ENCODE results near the gene RNF152. TPM values are rescaled to one million over a fixed set of nuclear protein-coding genes. Genes with fewer than 3 reads are reported as not detected.

RNF152 gene
- total RNA-seq, 4 donors from 2014 or later: 4.6 to 14.3 (median 7.7) TPM

DNA sequence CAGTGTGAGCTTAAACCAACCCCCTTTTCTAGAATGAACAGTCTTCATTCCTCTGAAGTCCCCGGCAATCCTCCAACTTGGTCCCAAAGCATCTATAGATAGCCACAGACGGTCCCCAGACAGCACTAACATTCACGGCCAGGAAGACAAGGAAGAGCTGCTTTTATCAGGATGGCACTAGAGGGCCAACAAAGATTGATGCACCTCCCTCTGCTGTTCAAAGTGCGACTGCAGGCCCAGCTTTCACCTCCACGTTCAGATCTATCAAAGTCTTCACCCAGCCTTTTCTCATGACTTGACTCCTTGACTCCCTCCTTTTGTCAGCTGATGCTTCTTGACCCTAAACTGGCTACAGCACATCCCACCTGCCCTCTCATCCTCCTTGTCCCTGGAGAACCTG, 54.3 kb downstream of the RNF152 start:
- Histone ChIP-seq H3K4me3 (no peak overlapping the region), H3K36me3 (no peaks in the 10 kb centered on the region), H3K4me1 (peaks cover 0 to 5% (median 0%) of the 10 kb centered on the region in 4 donors), H3K27me3 (no peaks in the 10 kb centered on the region), H3K9me3 (no peaks in the 10 kb centered on the region), H3K27ac (replicated peaks in 1 of 4) (no peak overlapping the region)
- TF ChIP-seq POLR2AphosphoS5 (IDR thresholded peaks at IDR 0.05) (no peak), POLR2A (IDR thresholded peaks at IDR 0.05; ENCODE audit: low read depth) (no peak)
- TF ChIP-seq, protein P1, sequence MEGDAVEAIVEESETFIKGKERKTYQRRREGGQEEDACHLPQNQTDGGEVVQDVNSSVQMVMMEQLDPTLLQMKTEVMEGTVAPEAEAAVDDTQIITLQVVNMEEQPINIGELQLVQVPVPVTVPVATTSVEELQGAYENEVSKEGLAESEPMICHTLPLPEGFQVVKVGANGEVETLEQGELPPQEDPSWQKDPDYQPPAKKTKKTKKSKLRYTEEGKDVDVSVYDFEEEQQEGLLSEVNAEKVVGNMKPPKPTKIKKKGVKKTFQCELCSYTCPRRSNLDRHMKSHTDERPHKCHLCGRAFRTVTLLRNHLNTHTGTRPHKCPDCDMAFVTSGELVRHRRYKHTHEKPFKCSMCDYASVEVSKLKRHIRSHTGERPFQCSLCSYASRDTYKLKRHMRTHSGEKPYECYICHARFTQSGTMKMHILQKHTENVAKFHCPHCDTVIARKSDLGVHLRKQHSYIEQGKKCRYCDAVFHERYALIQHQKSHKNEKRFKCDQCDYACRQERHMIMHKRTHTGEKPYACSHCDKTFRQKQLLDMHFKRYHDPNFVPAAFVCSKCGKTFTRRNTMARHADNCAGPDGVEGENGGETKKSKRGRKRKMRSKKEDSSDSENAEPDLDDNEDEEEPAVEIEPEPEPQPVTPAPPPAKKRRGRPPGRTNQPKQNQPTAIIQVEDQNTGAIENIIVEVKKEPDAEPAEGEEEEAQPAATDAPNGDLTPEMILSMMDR (IDR thresholded peaks at IDR 0.05): no peak
- intact Hi-C loops (cut with DNase I): no loop called here
- WGBS: 78% methylated on average over 5 of the region's 5 CpGs
- DNase-seq (ENCODE audit: extremely low spot score): no peak

DNA sequence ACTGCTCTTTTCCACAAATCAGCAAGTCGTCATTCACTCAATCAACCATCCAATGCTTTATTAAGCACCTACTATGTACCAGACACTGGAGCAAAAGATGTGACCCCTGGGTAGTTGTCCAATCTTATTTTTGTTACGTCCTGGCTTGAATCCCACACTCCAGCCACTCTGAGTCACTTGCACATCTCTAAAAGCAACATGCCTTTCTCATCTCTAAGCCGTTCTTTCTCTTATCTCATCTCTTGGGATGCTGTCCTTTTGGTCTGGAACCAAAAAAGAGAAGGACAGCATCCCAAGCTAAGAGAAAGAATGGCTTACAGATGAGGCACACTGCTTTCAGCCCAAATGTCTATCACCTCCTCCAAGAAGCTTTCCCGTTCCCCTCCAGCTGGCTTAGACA, 58.8 kb downstream of the RNF152 start:
- intact Hi-C loops (cut with DNase I): no loop called here
- Histone ChIP-seq H3K27me3 (no peaks in the 10 kb centered on the region), H3K4me1 (peaks cover 0 to 5% (median 0%) of the 10 kb centered on the region in 4 donors), H3K36me3 (no peaks in the 10 kb centered on the region), H3K9me3 (no peaks in the 10 kb centered on the region), H3K27ac (replicated peaks in 1 of 4) (no peak overlapping the region), H3K4me3 (no peak overlapping the region)
- 71% methylated on average over 4 of the region's 4 CpGs for WGBS
- DNase-seq (ENCODE audit: extremely low spot score): no peak
- TF ChIP-seq POLR2AphosphoS5 (IDR thresholded peaks at IDR 0.05): no peak
- no peak for TF ChIP-seq EP300 (IDR thresholded peaks at IDR 0.05)
- TF ChIP-seq POLR2A (IDR thresholded peaks at IDR 0.05; ENCODE audit: low read depth): no peak
- TF ChIP-seq, protein P1 (IDR thresholded peaks at IDR 0.05): no peak

DNA sequence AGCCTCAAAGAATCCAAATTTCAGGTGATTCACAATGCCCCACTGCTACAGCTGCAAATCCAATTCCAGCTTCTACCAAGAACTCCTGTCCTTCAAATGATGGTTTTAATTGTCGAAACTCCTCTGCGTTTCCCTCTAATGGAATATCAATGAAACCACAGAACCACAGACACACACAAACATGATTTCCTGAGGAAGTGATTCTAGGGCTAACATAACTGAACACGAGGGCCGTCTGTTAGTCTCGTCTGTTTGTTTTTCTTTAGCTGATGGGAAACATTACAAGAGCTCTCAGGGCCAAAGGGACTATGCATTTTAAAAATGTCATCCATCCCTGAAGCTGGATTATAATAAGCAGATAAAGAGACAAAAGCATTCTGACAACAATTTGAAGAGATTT, 59.4 kb downstream of the RNF152 start:
- no peak for TF ChIP-seq EP300 (IDR thresholded peaks at IDR 0.05)
- Histone ChIP-seq H3K4me3 (no peak overlapping the region), H3K4me1 (peaks cover 0 to 5% (median 0%) of the 10 kb centered on the region in 4 donors), H3K27ac (replicated peaks in 1 of 4) (no peak overlapping the region), H3K36me3 (no peaks in the 10 kb centered on the region), H3K27me3 (no peaks in the 10 kb centered on the region), H3K9me3 (no peaks in the 10 kb centered on the region)
- 32% methylated on average over 5 of the region's 5 CpGs for WGBS
- intact Hi-C loops (cut with DNase I): no loop called here
- DNase-seq (ENCODE audit: extremely low spot score): no peak

DNA sequence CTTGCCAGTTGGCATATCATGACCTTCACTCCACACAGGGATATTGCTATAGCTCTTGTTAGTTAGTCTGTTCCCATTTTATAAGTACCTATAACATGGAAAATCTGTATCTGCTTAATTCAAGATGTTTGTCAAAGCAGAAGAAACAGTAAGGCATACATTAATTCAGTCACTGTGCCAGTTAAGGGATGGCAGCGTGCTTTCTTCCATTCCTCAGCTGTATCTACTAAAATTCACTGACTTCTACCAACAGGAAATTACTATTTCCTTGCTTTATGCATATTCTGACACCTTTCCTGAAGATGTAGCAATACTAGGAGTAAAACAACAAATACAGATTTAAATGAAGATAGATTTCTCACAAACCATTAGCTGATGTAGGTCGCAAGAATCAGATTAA, 59.9 kb downstream of the RNF152 start:
- TF ChIP-seq POLR2AphosphoS5 (IDR thresholded peaks at IDR 0.05) (no peak), POLR2A (IDR thresholded peaks at IDR 0.05; ENCODE audit: low read depth) (no peak), EP300 (IDR thresholded peaks at IDR 0.05) (no peak)
- TF ChIP-seq, protein P1 (IDR thresholded peaks at IDR 0.05): no peak
- Histone ChIP-seq H3K27me3 (no peaks in the 10 kb centered on the region), H3K36me3 (no peaks in the 10 kb centered on the region), H3K4me3 (no peak overlapping the region), H3K9me3 (no peaks in the 10 kb centered on the region), H3K4me1 (peaks cover 0 to 5% (median 0%) of the 10 kb centered on the region in 4 donors), H3K27ac (replicated peaks in 1 of 4) (no peak overlapping the region)
- WGBS: 80% methylated on average over 2 of the region's 2 CpGs
- no peak for DNase-seq (ENCODE audit: extremely low spot score)
- intact Hi-C loops (cut with DNase I): no loop called here

DNA sequence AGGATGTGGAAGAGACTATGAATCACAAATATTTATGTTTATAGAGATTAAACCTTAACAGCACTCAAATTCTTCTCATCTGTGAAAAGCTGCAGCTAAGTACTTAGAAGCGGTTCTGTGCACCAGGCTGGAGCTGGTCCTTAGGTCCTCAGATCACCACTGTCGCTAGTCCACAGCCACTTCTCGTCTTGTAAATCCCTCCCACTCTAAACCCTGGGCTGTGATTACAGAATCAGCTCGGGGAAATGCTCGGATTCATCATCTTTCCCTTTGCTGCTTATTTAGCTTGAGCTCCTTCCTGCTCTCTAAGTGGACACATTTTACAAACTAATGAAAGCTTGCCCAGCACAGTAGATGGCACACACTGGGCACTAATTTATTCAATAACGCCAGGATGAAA, 61.7 kb downstream of the RNF152 start:
- TF ChIP-seq, protein P1 (IDR thresholded peaks at IDR 0.05): no peak
- TF ChIP-seq EP300 (IDR thresholded peaks at IDR 0.05) (no peak), POLR2A (IDR thresholded peaks at IDR 0.05; ENCODE audit: low read depth) (no peak), POLR2AphosphoS5 (IDR thresholded peaks at IDR 0.05) (no peak)

More for the DNA sequence above, 61.7 kb downstream of the RNF152 start:
- Histone ChIP-seq H3K27me3 (no peaks in the 10 kb centered on the region), H3K4me1 (peaks cover 0 to 5% (median 0%) of the 10 kb centered on the region in 4 donors), H3K27ac (replicated peaks in 1 of 4) (no peak overlapping the region), H3K36me3 (no peaks in the 10 kb centered on the region), H3K4me3 (no peak overlapping the region), H3K9me3 (no peaks in the 10 kb centered on the region)
- intact Hi-C loops (cut with DNase I): no loop called here
- no peak for DNase-seq (ENCODE audit: extremely low spot score)
- WGBS: 53% methylated on average over 6 of the region's 6 CpGs
